B cell (primary cell): ENCODE measurements around the gene GOLIM4. TPM values are rescaled to one million over a fixed set of nuclear protein-coding genes. Genes with fewer than 3 reads are reported as not detected.

Experiments
- ATAC-seq: fragments of 200-7000 bp; cut with Tn5 transposase; one replicate; pipeline ENCODE4 v1.10.0; 2021; ENCODE audit warnings: low read depth, mild to moderate bottlenecking, moderate number of reproducible peaks, moderate library complexity
- CTCF ChIA-PET: fragments of 350-600 bp; sonication (Branson Sonifier 250); formaldehyde crosslinking; loops from one replicate; lab custom pipeline; 2021; ENCODE audit warnings: antibody characterized with exemption, inconsistent platforms; lab: Charles Lee
- POLR2A ChIA-PET: fragments of 350-600 bp; sonication (Branson Sonifier 250); formaldehyde crosslinking; loops from one replicate; lab custom pipeline; 2021; ENCODE audit warnings: antibody characterized with exemption; lab: Charles Lee
- DNase-seq: peaks from one replicate; pipeline ENCODE4 v3.0.0; 2013
- H2AFZ ChIP-seq: 2 replicates; pipeline ENCODE4 v1.6.1; 2012; ENCODE audit warnings: mild to moderate bottlenecking, low read depth, low read length; ENCODE audit not compliant: insufficient read depth, poor library complexity, severe bottlenecking
- H3K27ac ChIP-seq, 2 donors: 1 replicate in 1 of 2; 2 replicates in 1 of 2; pipeline ENCODE4 v1.5.1; 2012 to 2013; ENCODE audit warnings: low read length in 2 of 2, mild to moderate bottlenecking in 2 of 2, moderate library complexity in 1 of 2
- H3K27me3 ChIP-seq, 4 experiments: fragments of 200-600 bp in 1 of 4; sonication (generic) in 1 of 4; replicated peaks in 1 of 4; 1 replicate in 2 of 4; 2 replicates in 2 of 4; pipeline versions ENCODE4 v1.6.1 to v1.7.0; 2013 to 2016; ENCODE audit warnings: low read length in 3 of 4, mild to moderate bottlenecking in 2 of 4, mixed read lengths in 1 of 4, moderate library complexity in 1 of 4; ENCODE audit not compliant: insufficient read depth in 4 of 4, control insufficient read depth in 3 of 4; ENCODE audit errors: control extremely low read depth in 1 of 4
- H3K36me3 ChIP-seq, 2 experiments: replicated peaks in 1 of 2; 1 replicate in 1 of 2; 2 replicates in 1 of 2; pipeline versions ENCODE4 v1.6.1 to v1.7.1; 2013; ENCODE audit warnings: low read length in 1 of 2; ENCODE audit not compliant: insufficient read depth in 2 of 2, control insufficient read depth in 1 of 2; ENCODE audit errors: control extremely low read depth in 1 of 2, extremely low read depth in 1 of 2
- H3K4me1 ChIP-seq, 2 donors: fragments of 200-600 bp in 1 of 2; sonication (generic) in 1 of 2; 1 replicate in 1 of 2; 2 replicates in 1 of 2; pipeline versions ENCODE4 v1.5.1 to v1.6.1; 2013 to 2017; ENCODE audit warnings: low read length in 2 of 2; ENCODE audit not compliant: control insufficient read depth in 2 of 2, insufficient read depth in 2 of 2
- H3K4me2 ChIP-seq: replicated peaks from 2 replicates; pipeline ENCODE3; 2012; ENCODE audit warnings: mild to moderate bottlenecking, low read depth, low read length; ENCODE audit not compliant: poor library complexity, severe bottlenecking
- H3K4me3 ChIP-seq, 5 experiments: fragments of 200-600 bp in 1 of 5; sonication (generic) in 1 of 5; 1 replicate in 3 of 5; 2 replicates in 2 of 5; pipeline versions ENCODE4 v1.5.1 to v1.7.0; 2011 to 2016; ENCODE audit warnings: low read length in 4 of 5, mild to moderate bottlenecking in 4 of 5, low read depth in 2 of 5, control low read depth in 1 of 5, moderate library complexity in 1 of 5; ENCODE audit not compliant: insufficient read depth in 1 of 5; ENCODE audit errors: control extremely low read depth in 1 of 5, extremely low read depth in 1 of 5
- H3K79me2 ChIP-seq: fragments of 200-600 bp; sonication (generic); one replicate; pipeline ENCODE4 v1.6.0; 2016; ENCODE audit warnings: low read length; ENCODE audit not compliant: control insufficient read depth, insufficient read depth
- H3K9ac ChIP-seq: fragments of 200-600 bp; sonication (generic); 2 replicates; pipeline ENCODE4 v1.6.1; 2017; ENCODE audit warnings: mild to moderate bottlenecking, low read length, moderate library complexity
- H3K9me3 ChIP-seq, 3 donors: one replicate each; pipeline versions ENCODE4 v1.6.1 to v1.7.1; 2013; ENCODE audit warnings: low read length in 2 of 3; ENCODE audit not compliant: control insufficient read depth in 2 of 3, insufficient read depth in 1 of 3; ENCODE audit errors: control extremely low read depth in 1 of 3
- H4K20me1 ChIP-seq: 2 replicates; pipeline ENCODE4 v1.6.0; 2012; ENCODE audit warnings: mild to moderate bottlenecking, low read length; ENCODE audit not compliant: insufficient read depth, control insufficient read depth, poor library complexity, severe bottlenecking
- H3K27ac Mint-ChIP-seq: one replicate; pipeline ENCODE4 v1.8.0; 2021; ENCODE audit warnings: mixed read lengths
- H3K27me3 Mint-ChIP-seq: one replicate; pipeline ENCODE4 v1.8.0; 2021; ENCODE audit warnings: mixed read lengths
- H3K4me1 Mint-ChIP-seq: one replicate; pipeline ENCODE4 v1.8.0; 2021; ENCODE audit warnings: mixed read lengths
- H3K4me3 Mint-ChIP-seq: one replicate; pipeline ENCODE4 v1.8.0; 2021; ENCODE audit warnings: mixed read lengths
- H3K9me3 Mint-ChIP-seq: one replicate; pipeline ENCODE4 v1.8.0; 2022; ENCODE audit warnings: mixed read lengths; ENCODE audit not compliant: insufficient read depth
- EZH2 ChIP-seq: IDR thresholded peaks from 2 replicates; pipeline ENCODE4 v1.6.1; 2012; ENCODE audit warnings: borderline replicate concordance, low read depth, mild to moderate bottlenecking, moderate library complexity, low read length; ENCODE audit not compliant: insufficient read depth, poor library complexity, severe bottlenecking
- WGBS: methylation state at CpG from one replicate; pipeline ENCODE4 v1.1.5; 2013; ENCODE audit warnings: missing lambda C conversion rate; ENCODE audit not compliant: insufficient coverage; 5-methylcytosine and 5-hydroxymethylcytosine counted together
- intact Hi-C: fragments of 100-400 bp; cut with micrococcal nuclease; formaldehyde crosslinking; loops from one replicate; pipeline ENCODE4 v1.10.0; 2022
- polyA plus RNA-seq: library from polyadenylated mRNA; depleted of rRNA; stranded (reverse); fragments of >200 nt; gene quantifications from 2 replicates; pipeline ENCODE4 v1.2.3, GENCODE V29; 2012
- total RNA-seq, 2 donors: library from RNA; stranded (reverse); fragments of 120-200 nt in 1 of 2; gene quantifications; 1 replicate in 1 of 2; 2 replicates in 1 of 2; pipeline versions ENCODE4 v1.2.3 to v1.2.4, GENCODE V29; 2013 to 2022
- TF ChIP-seq, protein P1 (sequence below): fragments of 200-600 bp; IDR thresholded peaks from one replicate; pipeline ENCODE4 v1.8.0; 2022; ENCODE audit warnings: antibody characterized with exemption, mild to moderate bottlenecking

GOLIM4 gene
- total and polyA plus RNA-seq, 2 donors (not counting 1 experiment from before 2014, with no cell fraction given), result 2.5 to 9.3 TPM

DNA sequence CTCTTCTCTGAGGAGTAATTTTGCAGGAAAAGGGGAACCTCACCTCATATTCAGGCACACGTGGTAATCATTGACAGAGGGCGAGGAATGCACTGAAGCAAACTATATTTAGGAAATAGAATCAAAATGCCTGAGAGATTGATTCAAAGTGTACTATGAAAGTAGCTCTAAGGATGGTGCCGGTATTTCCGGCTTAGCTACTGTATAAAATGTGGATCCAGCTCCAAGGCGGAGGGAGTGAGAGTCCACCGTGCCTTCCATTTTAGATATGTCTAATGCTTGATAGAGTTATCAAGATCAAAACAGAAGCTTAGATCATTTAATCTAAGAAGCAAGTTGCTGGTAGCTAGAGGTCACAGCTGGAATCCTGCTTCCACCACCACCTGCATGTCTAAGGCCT lies 33.0 kb downstream of the GOLIM4 start:
- Mint-ChIP-seq H3K9me3 (no peaks in the 10 kb centered on the region), H3K27me3 (no peaks in the 10 kb centered on the region), H3K27ac (no peak overlapping the region), H3K4me1 (peaks cover 15% of the 10 kb centered on the region), H3K4me3 (no peak overlapping the region)
- Histone ChIP-seq H3K9me3 (no peaks in the 10 kb centered on the region), H3K4me2 (no peak overlapping the region), H4K20me1 (no peaks in the 10 kb centered on the region), H3K27me3 (no peaks in the 10 kb centered on the region), H3K4me1 (no peaks in the 10 kb centered on the region), H3K36me3 (no peaks in the 10 kb centered on the region), H2AFZ (no peak overlapping the region), H3K79me2 (peaks cover 4% of the 10 kb centered on the region), H3K4me3 (no peak overlapping the region), H3K27ac (no peak overlapping the region), H3K9ac (no peak overlapping the region)
- intact Hi-C loops, result no loop called here
- CTCF ChIA-PET, result no interaction called here
- DNase-seq, result no peak
- POLR2A ChIA-PET, result no interaction called here
- WGBS, result 100% methylated on average over 2 of the region's 6 CpGs
- ATAC-seq, result no peak
- no peak for TF ChIP-seq EZH2
- TF ChIP-seq, protein P1, sequence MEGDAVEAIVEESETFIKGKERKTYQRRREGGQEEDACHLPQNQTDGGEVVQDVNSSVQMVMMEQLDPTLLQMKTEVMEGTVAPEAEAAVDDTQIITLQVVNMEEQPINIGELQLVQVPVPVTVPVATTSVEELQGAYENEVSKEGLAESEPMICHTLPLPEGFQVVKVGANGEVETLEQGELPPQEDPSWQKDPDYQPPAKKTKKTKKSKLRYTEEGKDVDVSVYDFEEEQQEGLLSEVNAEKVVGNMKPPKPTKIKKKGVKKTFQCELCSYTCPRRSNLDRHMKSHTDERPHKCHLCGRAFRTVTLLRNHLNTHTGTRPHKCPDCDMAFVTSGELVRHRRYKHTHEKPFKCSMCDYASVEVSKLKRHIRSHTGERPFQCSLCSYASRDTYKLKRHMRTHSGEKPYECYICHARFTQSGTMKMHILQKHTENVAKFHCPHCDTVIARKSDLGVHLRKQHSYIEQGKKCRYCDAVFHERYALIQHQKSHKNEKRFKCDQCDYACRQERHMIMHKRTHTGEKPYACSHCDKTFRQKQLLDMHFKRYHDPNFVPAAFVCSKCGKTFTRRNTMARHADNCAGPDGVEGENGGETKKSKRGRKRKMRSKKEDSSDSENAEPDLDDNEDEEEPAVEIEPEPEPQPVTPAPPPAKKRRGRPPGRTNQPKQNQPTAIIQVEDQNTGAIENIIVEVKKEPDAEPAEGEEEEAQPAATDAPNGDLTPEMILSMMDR, result no peak

DNA sequence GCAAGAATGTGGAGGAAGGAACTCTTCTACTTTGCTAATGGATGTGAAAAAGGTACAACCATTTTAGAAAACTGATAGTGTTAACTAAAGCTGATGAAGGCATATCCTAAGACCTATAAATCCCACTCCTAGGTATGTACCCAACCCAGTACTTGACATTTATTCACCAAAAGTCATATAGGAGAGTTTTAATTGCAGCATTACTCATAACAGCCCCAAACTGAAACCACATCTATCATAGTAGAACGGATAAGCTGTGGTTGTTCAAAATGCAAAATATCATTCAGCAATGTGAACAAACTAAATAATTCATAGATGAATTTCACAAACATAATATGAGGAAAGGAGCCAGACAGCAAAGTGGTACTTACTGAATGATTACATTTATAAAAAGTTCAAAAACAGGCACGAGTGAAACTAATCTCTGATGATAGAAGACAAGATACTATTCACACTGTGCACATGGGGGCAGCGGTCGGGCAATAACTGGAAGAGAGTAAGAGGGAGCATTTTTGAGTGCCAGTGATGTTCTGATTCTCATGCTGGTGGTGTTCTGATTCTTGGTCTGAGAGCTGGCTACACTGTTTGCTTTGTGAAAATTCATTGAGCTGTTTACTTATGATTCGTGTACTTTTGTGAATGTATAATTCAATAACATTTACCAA lies 34.3 kb downstream of the GOLIM4 start:
- no peak overlapping the region for H3K4me3 ChIP-seq
- Mint-ChIP-seq H3K4me3 (peak overlapping the region; percentile 4), H3K27me3 (no peaks in the 10 kb centered on the region), H3K27ac (no peak overlapping the region), H3K9me3 (no peaks in the 10 kb centered on the region), H3K4me1 (peaks cover 11% of the 10 kb centered on the region)
- ATAC-seq (no peak), DNase-seq (no peak)
- H3K27me3 ChIP-seq, result no peaks in the 10 kb centered on the region
- no peak overlapping the region for H3K4me2 ChIP-seq
- CTCF ChIA-PET, result interaction anchor here (1.1 kb wide), 2 partner anchors 17 to 105 kb away, joined by 3 to 4 read pairs; no protein-coding TSS in a partner anchor
- H3K79me2 ChIP-seq, result peaks cover 4% of the 10 kb centered on the region
- no peaks in the 10 kb centered on the region for H3K4me1 ChIP-seq
- no peaks in the 10 kb centered on the region for H3K36me3 ChIP-seq
- TF ChIP-seq, protein P1, result no peak
- TF ChIP-seq EZH2, result no peak
- intact Hi-C loops, result no loop called here
- no peak overlapping the region for H2AFZ ChIP-seq
- no peaks in the 10 kb centered on the region for H4K20me1 ChIP-seq
- no peak overlapping the region for H3K9ac ChIP-seq
- WGBS, result no CpG with 5 or more reads among the region's 5 CpGs
- POLR2A ChIA-PET, result no interaction called here
- no peak overlapping the region for H3K27ac ChIP-seq
- no peaks in the 10 kb centered on the region for H3K9me3 ChIP-seq
